Neural cell (in vitro differentiated cells): ENCODE results near the gene PKHD1. TPM values are rescaled to one million over a fixed set of nuclear protein-coding genes. Genes with fewer than 3 reads are reported as not detected.

Source experiments
- H2AFZ ChIP-seq: fragments of 200-600, 300-800 bp; sonication (generic), shearing (Covaris generic); 2 replicates; pipeline ENCODE4 v1.6.0; 2014; ENCODE audit warnings: low read depth, mild to moderate bottlenecking, antibody characterized with exemption, low read length, moderate library complexity
- H3F3A ChIP-seq: fragments of 200-600 bp; shearing (Covaris generic); 2 replicates; pipeline ENCODE4 v1.6.1; 2016; ENCODE audit warnings: mild to moderate bottlenecking, moderate library complexity, mixed read lengths, antibody characterized with exemption, low read length; ENCODE audit not compliant: insufficient read depth, poor library complexity, severe bottlenecking
- H3K27ac ChIP-seq: fragments of 200-600, 300-800 bp; sonication (generic), shearing (Covaris generic); 2 replicates; pipeline ENCODE4 v1.5.1; 2014; ENCODE audit warnings: mild to moderate bottlenecking, low read length, moderate library complexity
- H3K27me3 ChIP-seq: fragments of 300-800, 200-600 bp; sonication (generic), shearing (Covaris generic); 2 replicates; pipeline ENCODE4 v1.6.0; 2014; ENCODE audit warnings: mild to moderate bottlenecking, low read depth, low read length, moderate library complexity; ENCODE audit not compliant: insufficient read depth
- H3K36me3 ChIP-seq: fragments of 300-800, 200-600 bp; sonication (generic), shearing (Covaris generic); 2 replicates; pipeline ENCODE4 v1.5.1; 2014; ENCODE audit warnings: mild to moderate bottlenecking, antibody characterized with exemption, low read length, moderate library complexity; ENCODE audit not compliant: insufficient read depth
- H3K4me2 ChIP-seq: fragments of 300-800, 200-600 bp; sonication (generic), shearing (Covaris generic); 2 replicates; pipeline ENCODE4 v1.6.0; 2014; ENCODE audit warnings: mild to moderate bottlenecking, low read length
- H3K4me3 ChIP-seq: fragments of 300-800, 200-600 bp; sonication (generic), shearing (Covaris generic); 2 replicates; pipeline ENCODE4 v1.5.1; 2014; ENCODE audit warnings: mild to moderate bottlenecking, low read length, moderate library complexity
- H3K79me2 ChIP-seq: fragments of 200-600 bp; shearing (Covaris generic); replicated peaks from 2 replicates; pipeline ENCODE4 v1.6.0; 2014; ENCODE audit warnings: mild to moderate bottlenecking, low read length, moderate library complexity; ENCODE audit not compliant: insufficient read depth
- H3K9ac ChIP-seq: fragments of 300-800, 200-600 bp; sonication (generic), shearing (Covaris generic); 2 replicates; pipeline ENCODE4 v1.6.1; 2016; ENCODE audit warnings: mild to moderate bottlenecking, low read length, mixed read lengths
- H3K9me2 ChIP-seq: fragments of 200-600 bp; shearing (Covaris generic); 2 replicates; pipeline ENCODE4 v1.6.1; 2016; ENCODE audit warnings: mild to moderate bottlenecking, low read length, mixed read lengths; ENCODE audit not compliant: insufficient read depth
- H3K9me3 ChIP-seq: fragments of 200-600, 300-800 bp; sonication (generic), shearing (Covaris generic); 2 replicates; pipeline ENCODE4 v1.6.1; 2016; ENCODE audit warnings: mild to moderate bottlenecking, mixed run types, low read length, moderate library complexity, mixed read lengths
- H4K20me1 ChIP-seq: fragments of 200-600 bp; shearing (Covaris generic); 2 replicates; pipeline ENCODE4 v1.6.1; 2016; ENCODE audit warnings: mild to moderate bottlenecking, mixed run types; ENCODE audit not compliant: insufficient read depth
- EP300 ChIP-seq: fragments of 450-650 bp; conservative IDR thresholded peaks from 2 replicates; pipeline ENCODE4 v1.6.1; 2014; ENCODE audit warnings: antibody characterized with exemption, mild to moderate bottlenecking, moderate library complexity; ENCODE audit not compliant: poor library complexity, severe bottlenecking
- EZH2 ChIP-seq: fragments of 200-600, 300-800 bp; shearing (Covaris generic), sonication (generic); IDR thresholded peaks from 2 replicates; pipeline ENCODE4 v1.6.1; 2014; ENCODE audit warnings: antibody characterized with exemption, low read length, borderline replicate concordance, mild to moderate bottlenecking; ENCODE audit not compliant: insufficient read depth, poor library complexity, severe bottlenecking
- MXI1 ChIP-seq: fragments of 450-650 bp; conservative IDR thresholded peaks from 2 replicates; pipeline ENCODE4 v1.6.1; 2014; ENCODE audit warnings: antibody characterized with exemption, mild to moderate bottlenecking; ENCODE audit not compliant: poor library complexity, severe bottlenecking
- POLR2AphosphoS5 ChIP-seq: IDR thresholded peaks from 2 replicates; pipeline ENCODE4 v1.6.1; 2012
- RAD21 ChIP-seq: fragments of 450-650 bp; conservative IDR thresholded peaks from 2 replicates; pipeline ENCODE4 v1.6.1; 2014; ENCODE audit warnings: antibody characterized with exemption, mild to moderate bottlenecking, moderate library complexity
- SMC3 ChIP-seq: fragments of 450-650 bp; conservative IDR thresholded peaks from 2 replicates; pipeline ENCODE4 v1.6.1; 2014; ENCODE audit warnings: antibody characterized with exemption, mild to moderate bottlenecking, moderate library complexity; ENCODE audit not compliant: poor library complexity
- TAF1 ChIP-seq: IDR thresholded peaks from 2 replicates; pipeline ENCODE4 v1.6.1; 2012; ENCODE audit warnings: low read depth
- polyA plus RNA-seq: library from polyadenylated mRNA; depleted of rRNA; stranded (reverse); fragments of >200 nt; gene quantifications from 2 replicates; pipeline ENCODE4 v1.2.3, GENCODE V29; 2014
- TF ChIP-seq, protein P1 (sequence below): IDR thresholded peaks from 2 replicates; pipeline ENCODE4 v1.6.1; 2012; ENCODE audit warnings: borderline replicate concordance
- TF ChIP-seq, protein P2 (sequence below): fragments of 450-650 bp; IDR thresholded peaks from 2 replicates; pipeline ENCODE4 v1.5.1; 2014; ENCODE audit warnings: antibody characterized with exemption, mild to moderate bottlenecking, moderate library complexity; ENCODE audit not compliant: poor library complexity, severe bottlenecking

The PKHD1 gene
- polyA plus RNA-seq, 1 donor from 2014 or later, result not detected

DNA sequence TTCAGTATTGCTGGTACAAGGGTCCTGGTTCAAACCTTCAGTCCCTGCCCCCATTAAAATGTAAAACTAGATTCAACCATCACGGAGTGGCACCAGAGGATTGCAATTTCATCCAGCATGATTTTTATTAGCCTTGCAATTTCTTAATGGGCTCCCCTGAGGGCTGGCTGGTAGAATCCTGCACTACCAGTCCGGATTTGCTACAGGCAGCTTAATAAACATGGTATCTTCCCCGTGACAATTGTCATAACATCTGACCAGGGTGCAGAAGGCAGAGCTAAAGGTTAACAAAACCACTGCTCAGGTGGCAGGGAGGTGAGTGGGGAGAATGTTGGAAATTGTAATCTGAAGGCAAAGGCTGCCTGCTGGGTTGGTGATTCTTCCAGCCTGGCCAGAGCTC is 94.5 kb downstream of the PKHD1 start:
- H3K9ac ChIP-seq, result no peak overlapping the region
- H2AFZ ChIP-seq, result no peak overlapping the region
- no peak for TF ChIP-seq RAD21
- TF ChIP-seq MXI1, result no peak
- no peak overlapping the region for H3K27ac ChIP-seq
- no peaks in the 10 kb centered on the region for H3K27me3 ChIP-seq
- H3K4me2 ChIP-seq, result peak overlapping the region; percentile 25
- no peaks in the 10 kb centered on the region for H3K9me3 ChIP-seq
- peak overlapping the region; percentile 41 for H3K4me3 ChIP-seq
- no peaks in the 10 kb centered on the region for H3K36me3 ChIP-seq
- no peaks in the 10 kb centered on the region for H3K9me2 ChIP-seq
- H3K79me2 ChIP-seq, result no peaks in the 10 kb centered on the region
- no peaks in the 10 kb centered on the region for H3F3A ChIP-seq
- H4K20me1 ChIP-seq, result no peaks in the 10 kb centered on the region

DNA sequence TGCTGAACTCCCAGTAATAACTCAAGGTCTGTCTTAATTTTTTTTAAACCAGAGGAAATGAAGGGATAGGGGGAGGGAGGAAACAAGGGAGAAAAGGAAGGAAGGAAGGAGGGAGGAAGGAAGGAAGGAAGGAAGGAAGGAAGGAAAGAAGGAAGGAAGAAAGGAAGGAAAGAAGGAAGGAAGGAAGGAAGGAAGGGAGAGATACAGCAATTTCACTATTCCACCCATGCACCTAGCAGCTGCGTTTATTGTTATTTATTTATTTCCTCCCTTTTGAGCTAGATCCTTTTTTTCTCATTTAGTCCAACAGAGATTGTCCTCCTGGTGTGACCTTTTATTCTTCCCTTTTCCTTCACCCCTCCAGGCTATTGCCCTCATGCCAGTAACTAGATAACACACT is 97.6 kb downstream of the PKHD1 start:
- Histone ChIP-seq H2AFZ (no peak overlapping the region), H3F3A (no peaks in the 10 kb centered on the region), H3K9me3 (no peaks in the 10 kb centered on the region), H3K36me3 (no peaks in the 10 kb centered on the region), H3K9me2 (no peaks in the 10 kb centered on the region), H3K4me2 (no peak overlapping the region), H4K20me1 (no peaks in the 10 kb centered on the region), H3K9ac (no peak overlapping the region), H3K27ac (no peak overlapping the region), H3K79me2 (no peaks in the 10 kb centered on the region), H3K27me3 (no peaks in the 10 kb centered on the region), H3K4me3 (no peak overlapping the region)
- TF ChIP-seq POLR2AphosphoS5, result no peak
- no peak for TF ChIP-seq EP300
- TF ChIP-seq SMC3, result no peak
- TF ChIP-seq, protein P1, sequence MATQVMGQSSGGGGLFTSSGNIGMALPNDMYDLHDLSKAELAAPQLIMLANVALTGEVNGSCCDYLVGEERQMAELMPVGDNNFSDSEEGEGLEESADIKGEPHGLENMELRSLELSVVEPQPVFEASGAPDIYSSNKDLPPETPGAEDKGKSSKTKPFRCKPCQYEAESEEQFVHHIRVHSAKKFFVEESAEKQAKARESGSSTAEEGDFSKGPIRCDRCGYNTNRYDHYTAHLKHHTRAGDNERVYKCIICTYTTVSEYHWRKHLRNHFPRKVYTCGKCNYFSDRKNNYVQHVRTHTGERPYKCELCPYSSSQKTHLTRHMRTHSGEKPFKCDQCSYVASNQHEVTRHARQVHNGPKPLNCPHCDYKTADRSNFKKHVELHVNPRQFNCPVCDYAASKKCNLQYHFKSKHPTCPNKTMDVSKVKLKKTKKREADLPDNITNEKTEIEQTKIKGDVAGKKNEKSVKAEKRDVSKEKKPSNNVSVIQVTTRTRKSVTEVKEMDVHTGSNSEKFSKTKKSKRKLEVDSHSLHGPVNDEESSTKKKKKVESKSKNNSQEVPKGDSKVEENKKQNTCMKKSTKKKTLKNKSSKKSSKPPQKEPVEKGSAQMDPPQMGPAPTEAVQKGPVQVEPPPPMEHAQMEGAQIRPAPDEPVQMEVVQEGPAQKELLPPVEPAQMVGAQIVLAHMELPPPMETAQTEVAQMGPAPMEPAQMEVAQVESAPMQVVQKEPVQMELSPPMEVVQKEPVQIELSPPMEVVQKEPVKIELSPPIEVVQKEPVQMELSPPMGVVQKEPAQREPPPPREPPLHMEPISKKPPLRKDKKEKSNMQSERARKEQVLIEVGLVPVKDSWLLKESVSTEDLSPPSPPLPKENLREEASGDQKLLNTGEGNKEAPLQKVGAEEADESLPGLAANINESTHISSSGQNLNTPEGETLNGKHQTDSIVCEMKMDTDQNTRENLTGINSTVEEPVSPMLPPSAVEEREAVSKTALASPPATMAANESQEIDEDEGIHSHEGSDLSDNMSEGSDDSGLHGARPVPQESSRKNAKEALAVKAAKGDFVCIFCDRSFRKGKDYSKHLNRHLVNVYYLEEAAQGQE, result no peak
- no peak for TF ChIP-seq EZH2
- TF ChIP-seq MXI1, result no peak
- TF ChIP-seq, protein P2, sequence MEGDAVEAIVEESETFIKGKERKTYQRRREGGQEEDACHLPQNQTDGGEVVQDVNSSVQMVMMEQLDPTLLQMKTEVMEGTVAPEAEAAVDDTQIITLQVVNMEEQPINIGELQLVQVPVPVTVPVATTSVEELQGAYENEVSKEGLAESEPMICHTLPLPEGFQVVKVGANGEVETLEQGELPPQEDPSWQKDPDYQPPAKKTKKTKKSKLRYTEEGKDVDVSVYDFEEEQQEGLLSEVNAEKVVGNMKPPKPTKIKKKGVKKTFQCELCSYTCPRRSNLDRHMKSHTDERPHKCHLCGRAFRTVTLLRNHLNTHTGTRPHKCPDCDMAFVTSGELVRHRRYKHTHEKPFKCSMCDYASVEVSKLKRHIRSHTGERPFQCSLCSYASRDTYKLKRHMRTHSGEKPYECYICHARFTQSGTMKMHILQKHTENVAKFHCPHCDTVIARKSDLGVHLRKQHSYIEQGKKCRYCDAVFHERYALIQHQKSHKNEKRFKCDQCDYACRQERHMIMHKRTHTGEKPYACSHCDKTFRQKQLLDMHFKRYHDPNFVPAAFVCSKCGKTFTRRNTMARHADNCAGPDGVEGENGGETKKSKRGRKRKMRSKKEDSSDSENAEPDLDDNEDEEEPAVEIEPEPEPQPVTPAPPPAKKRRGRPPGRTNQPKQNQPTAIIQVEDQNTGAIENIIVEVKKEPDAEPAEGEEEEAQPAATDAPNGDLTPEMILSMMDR, result no peak
- TF ChIP-seq TAF1, result no peak
- TF ChIP-seq RAD21, result no peak

DNA sequence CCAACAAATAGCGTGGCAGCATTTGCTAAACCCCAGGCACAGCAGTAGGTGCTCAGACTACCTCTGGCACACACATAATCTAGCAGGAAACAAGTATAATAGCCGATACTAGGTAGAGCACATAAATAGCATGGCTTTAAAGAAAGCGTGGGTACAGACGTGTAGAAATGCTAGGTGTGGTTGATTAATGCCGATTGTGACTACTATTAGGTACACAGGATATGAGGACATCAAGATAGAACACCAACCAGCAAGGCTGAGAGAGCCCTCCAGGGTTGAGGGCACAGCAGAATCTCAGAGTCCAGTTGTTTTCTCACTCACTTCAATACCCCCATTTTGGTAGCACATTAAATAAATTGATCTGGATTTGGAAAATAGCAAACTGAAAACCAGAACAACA is 100.5 kb downstream of the PKHD1 start:
- no peak overlapping the region for H2AFZ ChIP-seq
- no peak for TF ChIP-seq POLR2AphosphoS5
- TF ChIP-seq MXI1, result no peak
- no peak for TF ChIP-seq RAD21
- H3K9me3 ChIP-seq, result no peaks in the 10 kb centered on the region
- no peaks in the 10 kb centered on the region for H3K36me3 ChIP-seq
- H3K9ac ChIP-seq, result no peak overlapping the region
- H3K27me3 ChIP-seq, result no peaks in the 10 kb centered on the region
- H3K27ac ChIP-seq, result no peak overlapping the region
- H3K79me2 ChIP-seq, result no peaks in the 10 kb centered on the region
- H3K4me2 ChIP-seq, result no peak overlapping the region
- H3K4me3 ChIP-seq, result no peak overlapping the region
- H3F3A ChIP-seq, result no peaks in the 10 kb centered on the region
- no peaks in the 10 kb centered on the region for H3K9me2 ChIP-seq
- no peaks in the 10 kb centered on the region for H4K20me1 ChIP-seq
